ENCODE results near the gene ROBO3. TPM values are rescaled to one million over a fixed set of nuclear protein-coding genes. Genes with fewer than 3 reads are reported as not detected.

Gene ROBO3
- polyA plus RNA-seq, 1 donor = 34.2 TPM

DNA sequence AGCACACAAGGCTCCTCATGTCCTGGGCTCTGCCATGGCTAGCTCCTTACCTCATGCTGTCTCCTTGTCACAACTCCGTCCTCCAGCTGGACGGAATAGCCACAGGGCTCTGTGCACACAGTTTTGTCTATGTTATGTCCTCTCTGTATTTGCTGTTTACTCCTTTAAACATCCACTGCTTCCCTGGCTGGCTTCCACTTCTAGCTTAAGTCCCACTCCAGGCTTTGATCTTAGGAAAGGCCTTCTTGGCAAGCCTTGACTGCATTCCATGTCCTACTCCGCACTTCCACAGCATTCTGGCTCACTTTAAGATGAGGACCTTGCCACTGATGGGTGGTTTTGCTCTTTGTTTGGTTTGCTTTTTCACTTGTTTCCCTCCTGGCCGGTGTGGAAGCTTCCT lies 22.9 kb upstream of the ROBO3 start:
- no peak for DNase-seq (ENCODE audit: low read depth)

DNA sequence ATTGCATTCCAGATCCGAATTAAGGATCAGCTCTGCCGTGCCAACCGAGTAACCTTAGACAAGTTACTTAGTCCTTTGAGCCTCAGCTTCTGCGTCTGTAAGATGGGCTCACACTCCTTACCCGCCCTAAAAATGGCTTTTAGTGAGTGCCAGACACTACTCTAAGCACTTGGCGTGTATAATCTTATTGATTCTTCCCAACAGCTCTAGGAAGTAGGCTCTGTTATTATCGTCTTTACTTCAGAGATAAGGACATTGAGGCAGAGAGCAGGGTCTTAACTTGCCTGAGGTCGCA lies 21.7 kb upstream of the ROBO3 start:
- DNase-seq (ENCODE audit: low read depth) = no peak

DNA sequence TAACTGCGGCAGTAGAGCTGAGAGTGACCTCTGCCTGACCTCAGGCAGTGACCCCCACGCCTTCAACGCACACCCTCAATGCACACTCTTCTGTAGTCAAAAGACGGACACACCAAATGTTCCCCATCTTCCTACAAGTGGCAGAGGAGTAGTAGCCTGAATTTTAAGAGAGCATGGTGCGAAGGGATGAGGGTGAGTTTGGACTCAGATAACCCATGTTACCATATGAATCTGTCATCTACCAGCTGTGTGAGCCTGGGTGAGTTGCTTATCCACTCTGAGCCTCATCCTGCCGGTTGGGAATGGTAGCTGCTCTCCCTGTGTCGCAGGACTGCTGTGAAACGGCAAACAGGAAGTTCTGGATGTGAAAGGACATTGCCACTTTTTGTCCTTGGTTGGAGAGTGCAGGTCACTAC lies 20.6 kb upstream of the ROBO3 start:
- no peak for DNase-seq (ENCODE audit: low read depth)

DNA sequence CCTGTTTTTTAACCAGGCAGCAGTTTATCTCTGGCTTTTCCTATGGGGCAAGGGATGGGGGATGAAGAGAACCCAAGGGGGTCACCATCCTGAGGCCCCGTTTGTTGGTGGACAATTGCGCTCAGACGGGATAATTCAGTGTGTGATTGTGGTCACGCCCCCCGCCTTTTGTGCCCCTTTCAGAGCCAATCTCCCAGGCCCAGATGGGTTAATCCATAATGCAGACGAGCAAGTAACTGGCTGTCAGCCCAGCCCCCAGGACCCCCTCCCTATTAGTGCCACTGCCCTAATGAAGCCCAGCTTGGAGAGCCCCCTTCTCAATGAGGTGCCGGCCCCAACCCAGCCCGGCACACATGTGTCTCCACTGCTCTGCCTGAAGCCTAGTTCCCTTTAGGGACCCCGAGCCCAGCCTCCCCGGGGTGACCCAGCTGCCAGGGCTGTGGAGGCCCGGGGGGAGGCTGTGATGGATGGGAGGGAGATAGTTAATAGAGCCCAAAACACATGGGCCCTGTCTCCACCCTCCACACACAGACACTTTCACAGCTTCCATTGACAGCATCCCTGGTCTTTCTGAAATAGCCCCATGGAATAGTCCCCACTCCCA lies 19.1 kb upstream of the ROBO3 start:
- DNase-seq (ENCODE audit: low read depth) = no peak

DNA sequence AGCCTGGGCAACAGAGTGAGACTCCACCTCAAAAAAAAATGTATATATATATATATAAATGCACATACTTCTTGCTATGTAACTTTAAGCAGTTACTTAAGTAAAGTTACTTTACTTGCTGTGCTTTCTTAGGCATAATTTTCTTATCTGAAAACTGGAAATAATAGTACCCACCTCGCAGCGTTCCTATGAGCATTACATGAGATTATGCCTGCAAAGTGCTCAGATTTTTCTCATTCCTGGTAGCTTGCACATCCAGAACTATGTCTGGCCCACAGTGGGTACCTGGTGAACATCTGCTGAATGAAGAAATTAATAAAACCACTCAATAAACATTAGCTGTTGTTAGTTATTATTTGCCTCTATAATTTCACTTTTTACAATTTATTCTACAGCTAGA lies 6.1 kb upstream of the ROBO3 start:
- DNase-seq (ENCODE audit: low read depth) = no peak

DNA sequence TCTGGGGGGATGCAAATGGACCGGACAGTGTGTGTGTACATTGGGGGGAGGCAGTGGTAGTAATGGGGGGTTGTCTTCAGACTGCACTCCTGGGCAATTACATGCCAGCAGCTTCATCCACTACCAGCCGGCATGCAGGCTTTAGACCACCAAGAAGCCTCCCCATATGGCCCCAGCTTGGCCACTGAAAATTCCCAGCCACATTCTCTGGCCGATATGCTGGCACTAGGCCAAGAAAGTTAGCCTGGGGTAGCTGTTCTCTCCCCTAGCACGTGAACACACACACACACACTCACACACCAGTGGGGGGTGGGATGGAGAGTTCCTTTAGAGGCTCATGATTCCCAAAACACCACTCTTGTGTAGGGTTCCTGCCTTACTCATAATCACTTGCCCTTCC lies 3.6 kb upstream of the ROBO3 start:
- DNase-seq (ENCODE audit: low read depth) = no peak

DNA sequence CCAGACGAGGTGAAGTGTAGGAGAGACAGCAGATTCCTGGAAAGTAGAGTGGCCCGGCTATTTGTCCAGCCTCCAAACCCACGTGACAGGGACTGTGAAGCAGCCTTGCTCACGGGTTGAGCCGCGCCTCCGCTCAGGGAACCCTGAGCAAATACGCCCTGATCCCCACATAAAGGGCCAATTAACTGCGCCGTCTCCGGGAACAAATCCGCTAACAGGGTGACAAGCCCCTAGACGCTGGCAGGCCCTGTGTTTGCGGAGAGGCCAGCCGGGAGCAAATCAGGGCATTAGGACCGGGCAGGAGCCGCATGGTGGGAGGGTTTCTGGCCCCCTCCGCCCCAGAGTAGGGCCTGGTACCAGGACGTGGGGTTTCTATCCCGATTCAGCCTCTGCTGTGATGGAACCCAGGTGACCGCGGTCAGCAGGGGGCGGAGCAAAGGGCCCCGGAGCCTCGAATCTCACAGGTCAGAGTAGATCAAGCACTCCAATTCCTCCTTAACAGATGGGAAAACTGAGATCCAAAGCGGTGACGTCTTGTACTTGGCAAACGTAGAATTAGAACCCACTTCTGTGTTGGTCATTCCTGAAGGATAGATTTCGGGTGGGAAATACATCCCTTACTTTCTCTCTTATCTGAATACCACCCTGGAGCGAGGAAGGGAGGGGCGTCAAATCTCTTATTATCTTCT lies 2.0 kb upstream of the ROBO3 start:
- DNase-seq (ENCODE audit: low read depth) = no peak

DNA sequence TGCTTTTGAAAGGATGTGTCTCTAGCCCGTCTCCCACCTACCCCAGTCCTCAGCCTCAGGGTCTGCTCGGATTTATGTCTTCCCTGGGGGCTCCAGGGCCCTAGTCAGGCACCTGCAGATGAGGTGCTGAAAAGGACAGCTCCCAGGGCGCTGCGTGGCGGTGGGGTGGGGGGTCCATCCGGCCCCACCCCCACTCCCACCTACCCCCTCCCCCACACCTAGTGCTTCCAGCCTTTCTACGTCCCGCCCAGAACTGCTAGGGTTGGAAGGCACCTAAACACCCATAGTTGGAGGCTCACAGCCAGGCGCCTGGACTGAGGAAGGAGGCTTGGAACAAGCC lies 1.4 kb upstream of the ROBO3 start:
- DNase-seq (ENCODE audit: low read depth) = no peak

DNA sequence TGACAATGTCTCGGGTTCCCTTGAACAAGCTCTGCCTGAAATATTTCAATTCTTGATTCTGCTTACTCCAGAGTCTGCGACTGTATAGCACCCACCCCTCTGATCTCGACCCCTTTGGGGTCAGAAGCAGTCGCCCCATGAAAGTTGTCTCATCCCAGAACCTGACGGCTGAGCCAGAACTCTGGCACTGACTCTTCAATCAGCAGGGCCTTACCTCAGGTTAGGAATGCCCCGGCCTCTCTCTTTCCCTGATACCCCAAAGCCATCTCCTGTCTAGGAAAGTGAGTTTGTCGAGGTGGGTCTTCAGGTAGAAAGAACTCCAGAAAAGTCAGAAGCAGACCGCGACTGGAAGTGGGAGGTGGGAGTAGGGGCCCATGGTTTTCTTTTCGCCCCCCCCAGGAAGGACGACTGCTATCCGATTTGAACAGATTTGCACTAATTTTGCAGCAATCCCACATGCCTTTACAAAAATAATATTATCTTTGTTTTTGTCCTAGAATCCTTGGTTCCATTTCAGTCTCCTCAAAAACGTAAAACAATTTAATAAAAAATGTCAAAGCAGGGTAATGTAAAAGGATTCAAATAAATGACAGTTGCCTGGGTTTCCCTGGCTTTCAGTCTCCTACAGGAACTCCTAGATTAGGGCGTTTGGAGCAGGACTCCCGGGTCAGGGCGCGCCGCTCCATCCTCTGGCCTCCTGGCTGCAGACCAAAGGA lies 898 bp upstream of the ROBO3 start:
- DNase-seq (ENCODE audit: low read depth) = no peak

DNA sequence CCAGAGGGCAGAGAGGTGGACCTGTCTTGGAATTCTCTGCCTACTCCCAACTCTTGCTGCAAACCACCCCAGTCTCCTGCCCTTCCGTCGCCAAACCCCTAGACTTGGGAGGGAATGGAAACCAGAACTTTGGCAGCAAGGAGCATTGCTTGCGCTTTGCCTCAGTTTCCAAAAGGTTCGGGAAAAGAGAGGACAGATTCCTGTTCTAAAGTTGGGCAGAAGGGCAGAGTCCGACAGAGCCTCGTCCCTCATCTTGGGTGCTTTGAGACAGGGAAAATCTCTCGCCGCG lies 396 bp upstream of the ROBO3 start:
- no peak for DNase-seq (ENCODE audit: low read depth)

DNA sequence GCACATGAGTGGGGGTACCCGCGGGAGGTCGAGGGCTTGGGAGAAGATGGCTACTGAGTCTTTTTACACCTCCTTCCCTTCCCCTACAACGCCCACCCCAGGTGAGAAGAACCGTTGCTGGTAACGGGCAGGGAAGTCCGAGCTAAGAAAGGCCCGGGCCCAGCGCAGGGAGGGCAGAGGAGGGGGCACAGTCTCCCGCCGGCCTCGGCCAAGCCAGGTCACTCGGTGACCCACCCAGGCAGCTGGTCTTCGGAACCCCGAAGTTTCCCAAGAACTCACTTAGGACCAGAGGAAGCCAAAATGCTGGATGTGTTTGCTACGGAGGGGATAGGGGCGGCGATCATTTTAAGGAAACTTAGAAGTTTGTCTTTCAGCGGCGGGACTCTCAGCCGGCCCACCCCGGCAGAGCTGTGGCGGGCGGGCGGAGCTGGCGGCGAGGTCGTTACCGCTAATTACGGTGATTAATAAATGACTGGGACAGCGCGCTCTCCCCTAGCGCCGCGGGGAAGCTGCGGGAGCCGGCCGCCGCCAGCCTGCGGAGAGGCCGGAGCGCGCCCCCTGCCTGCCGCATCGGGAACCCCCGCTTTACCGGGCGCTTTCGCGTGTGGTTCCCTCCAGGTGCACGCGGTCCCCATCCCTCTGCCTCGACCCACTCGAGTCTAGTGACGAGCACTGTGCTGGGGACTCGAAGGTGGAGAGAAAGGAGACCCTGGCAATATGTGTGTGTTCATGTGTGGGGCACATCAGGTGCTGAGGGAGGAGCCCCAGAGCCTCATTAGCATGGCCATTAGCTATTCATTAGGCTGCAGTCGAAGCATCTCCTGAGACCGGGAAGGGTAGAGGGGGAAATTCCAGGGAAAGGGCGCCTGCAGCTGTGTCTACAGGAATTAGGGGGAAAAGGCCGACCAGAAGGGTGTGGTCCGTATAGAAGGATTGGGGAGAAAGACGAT lies 945 bp downstream of the ROBO3 start:
- no peak for DNase-seq (ENCODE audit: low read depth)

DNA sequence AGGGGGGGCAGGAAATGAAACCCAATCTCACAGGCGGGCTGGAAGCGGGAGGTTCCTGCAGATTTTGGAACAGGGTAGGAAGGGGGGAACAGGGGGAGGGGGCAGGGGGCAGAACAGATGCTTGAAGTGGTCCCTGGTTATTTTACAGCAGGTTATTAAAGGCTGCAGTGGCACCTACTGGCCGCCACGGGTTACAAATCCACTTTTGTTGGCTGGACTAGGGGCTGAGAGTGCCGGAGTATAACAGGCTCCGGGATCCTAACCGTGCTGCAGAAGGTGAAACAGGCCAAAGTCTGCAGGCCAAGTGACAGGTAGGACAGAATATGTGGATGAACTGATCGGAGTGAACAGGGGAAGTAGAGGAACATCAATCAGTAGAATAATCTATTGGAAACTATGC lies 2.5 kb downstream of the ROBO3 start:
- no peak for DNase-seq (ENCODE audit: low read depth)

DNA sequence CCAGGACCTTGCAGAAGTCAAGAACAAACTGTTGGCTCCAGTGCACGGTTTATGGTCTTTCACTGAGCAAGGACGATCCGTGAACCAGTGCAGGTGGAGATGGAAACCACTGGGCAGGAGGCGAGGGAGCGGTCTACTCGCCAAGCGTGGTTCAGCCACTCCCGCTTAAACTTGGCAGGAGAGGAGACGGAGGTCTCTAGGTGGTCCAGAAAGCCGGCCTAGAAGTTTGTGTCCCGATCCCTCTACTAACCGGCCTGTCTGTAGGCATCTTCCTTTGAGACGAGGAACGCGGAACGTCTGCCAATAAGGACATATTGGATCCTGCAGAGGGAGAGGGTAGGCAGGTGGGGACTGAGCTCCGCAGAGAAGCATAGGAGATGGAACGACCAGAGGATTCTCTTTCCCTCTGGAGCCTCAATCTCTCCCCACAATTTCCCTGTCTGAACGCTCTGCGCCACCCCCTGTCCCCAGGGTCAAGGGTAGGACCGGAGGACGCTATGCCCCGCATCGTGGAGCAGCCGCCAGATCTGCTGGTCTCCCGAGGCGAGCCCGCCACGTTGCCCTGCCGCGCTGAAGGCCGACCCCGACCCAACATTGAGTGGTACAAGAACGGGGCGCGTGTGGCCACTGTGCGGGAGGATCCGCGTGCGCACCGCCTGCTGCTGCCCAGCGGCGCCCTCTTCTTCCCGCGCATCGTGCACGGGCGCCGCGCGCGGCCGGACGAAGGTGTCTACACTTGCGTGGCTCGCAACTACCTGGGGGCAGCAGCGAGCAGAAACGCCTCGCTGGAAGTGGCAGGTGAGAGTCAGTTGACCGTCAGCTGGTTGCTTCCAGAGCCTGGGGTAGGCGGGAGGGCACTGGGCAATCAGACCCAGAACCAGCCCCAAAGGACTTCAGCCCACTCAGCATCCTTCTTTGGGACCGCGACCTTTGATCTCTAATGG lies 3.4 kb downstream of the ROBO3 start:
- DNase-seq (ENCODE audit: low read depth) = no peak

DNA sequence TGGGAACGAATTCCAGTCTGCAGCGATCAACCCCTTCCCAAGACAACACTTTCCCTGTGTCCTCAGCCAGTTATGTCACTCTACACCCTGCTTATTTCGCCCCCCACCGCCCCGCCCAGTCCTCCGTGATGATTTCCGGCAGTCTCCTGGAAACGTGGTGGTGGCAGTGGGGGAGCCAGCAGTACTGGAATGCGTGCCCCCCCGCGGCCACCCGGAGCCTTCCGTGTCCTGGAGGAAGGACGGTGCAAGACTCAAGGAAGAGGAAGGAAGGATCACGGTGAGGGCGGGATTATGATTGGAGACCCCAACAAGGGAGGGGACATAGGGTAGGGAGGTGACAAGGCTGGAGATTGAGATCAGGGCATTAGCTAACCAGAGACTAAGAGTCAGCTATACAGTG lies 4.1 kb downstream of the ROBO3 start:
- no peak for DNase-seq (ENCODE audit: low read depth)

DNA sequence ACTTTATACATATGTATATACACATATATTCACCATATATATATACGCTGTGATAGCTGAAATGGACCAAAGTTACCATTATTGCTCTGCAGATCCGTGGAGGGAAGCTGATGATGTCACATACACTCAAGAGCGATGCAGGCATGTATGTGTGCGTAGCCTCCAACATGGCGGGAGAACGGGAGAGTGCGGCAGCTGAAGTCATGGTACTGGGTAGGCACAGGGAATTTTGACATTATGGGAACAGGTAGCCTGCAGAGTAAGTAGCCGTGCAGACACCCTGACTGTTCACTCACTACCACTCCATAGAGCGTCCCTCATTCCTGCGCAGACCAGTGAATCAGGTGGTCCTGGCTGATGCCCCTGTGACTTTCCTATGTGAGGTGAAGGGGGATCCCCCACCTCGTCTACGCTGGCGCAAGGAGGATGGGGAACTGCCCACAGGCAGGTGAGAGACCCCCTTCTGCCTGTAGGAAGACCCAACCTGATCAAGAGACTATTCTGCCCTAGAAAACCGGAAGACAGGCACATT lies 4.7 kb downstream of the ROBO3 start:
- DNase-seq (ENCODE audit: low read depth) = no peak

DNA sequence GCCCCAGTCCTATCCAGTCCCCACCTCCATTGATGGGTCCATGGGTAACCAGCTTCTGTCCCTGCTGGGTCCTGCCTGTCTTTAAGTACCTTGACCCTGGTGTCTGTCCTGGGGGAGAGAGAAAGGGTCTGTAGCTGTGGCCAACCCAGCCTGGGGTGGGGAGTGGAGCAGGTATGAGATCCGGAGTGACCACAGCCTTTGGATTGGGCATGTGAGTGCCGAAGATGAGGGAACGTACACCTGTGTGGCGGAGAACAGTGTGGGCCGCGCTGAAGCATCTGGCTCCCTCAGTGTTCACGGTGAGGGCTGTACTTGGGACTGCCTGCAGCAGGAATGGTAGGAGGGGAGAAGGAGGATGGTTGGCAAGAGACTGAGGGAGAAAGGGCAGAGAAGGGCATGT lies 5.2 kb downstream of the ROBO3 start:
- DNase-seq (ENCODE audit: low read depth) = no peak

DNA sequence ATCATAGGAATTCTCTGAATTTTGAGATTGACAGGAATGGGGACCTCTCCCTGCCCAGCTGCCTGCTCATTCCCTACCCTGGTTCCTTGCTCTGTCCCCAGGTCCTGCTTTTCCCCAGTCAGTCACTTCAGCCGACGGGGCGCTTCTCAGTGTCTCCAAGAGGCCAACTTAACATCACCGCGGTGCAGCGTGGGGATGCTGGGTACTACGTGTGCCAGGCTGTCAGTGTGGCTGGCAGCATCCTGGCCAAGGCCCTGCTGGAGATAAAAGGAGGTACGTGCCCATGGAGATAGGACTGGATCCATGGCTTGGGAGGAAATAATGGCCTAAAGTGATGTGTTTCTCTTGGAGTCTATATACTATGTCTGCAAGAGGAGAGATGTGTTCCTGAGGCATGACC lies 7.0 kb downstream of the ROBO3 start:
- DNase-seq (ENCODE audit: low read depth) = no peak

DNA sequence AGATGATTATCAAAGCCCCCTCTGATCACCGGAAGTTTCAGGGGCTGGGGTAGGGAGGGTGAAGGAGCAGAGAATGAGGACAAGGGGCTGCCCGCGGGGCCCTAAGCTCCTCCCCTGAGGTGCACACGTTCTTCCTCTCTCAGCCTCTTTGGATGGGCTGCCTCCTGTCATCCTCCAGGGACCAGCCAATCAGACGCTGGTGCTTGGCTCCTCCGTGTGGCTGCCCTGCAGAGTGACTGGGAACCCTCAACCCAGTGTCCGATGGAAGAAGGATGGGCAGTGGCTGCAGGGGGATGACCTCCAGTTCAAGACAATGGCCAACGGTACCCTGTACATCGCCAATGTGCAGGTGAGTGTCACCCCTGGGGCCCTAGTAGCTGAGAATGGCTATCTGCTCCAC lies 7.5 kb downstream of the ROBO3 start:
- DNase-seq (ENCODE audit: low read depth) = no peak

DNA sequence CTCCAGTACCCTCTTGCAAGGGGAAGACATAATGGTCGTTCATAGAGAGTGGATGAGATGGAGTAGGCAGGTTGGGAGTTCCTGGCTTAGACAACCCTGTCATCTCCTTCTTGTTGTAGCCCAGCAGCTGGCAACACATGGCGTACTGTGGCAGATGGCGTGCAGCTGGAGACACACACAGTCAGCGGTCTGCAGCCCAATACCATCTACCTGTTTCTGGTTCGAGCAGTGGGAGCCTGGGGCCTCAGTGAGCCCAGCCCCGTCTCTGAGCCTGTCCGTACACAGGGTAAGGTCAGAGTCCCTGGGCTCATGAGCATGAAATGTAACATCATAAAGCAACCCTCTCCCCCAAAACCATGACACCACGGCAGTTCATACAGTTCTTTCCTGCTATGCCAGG lies 8.7 kb downstream of the ROBO3 start:
- no peak for DNase-seq (ENCODE audit: low read depth)

DNA sequence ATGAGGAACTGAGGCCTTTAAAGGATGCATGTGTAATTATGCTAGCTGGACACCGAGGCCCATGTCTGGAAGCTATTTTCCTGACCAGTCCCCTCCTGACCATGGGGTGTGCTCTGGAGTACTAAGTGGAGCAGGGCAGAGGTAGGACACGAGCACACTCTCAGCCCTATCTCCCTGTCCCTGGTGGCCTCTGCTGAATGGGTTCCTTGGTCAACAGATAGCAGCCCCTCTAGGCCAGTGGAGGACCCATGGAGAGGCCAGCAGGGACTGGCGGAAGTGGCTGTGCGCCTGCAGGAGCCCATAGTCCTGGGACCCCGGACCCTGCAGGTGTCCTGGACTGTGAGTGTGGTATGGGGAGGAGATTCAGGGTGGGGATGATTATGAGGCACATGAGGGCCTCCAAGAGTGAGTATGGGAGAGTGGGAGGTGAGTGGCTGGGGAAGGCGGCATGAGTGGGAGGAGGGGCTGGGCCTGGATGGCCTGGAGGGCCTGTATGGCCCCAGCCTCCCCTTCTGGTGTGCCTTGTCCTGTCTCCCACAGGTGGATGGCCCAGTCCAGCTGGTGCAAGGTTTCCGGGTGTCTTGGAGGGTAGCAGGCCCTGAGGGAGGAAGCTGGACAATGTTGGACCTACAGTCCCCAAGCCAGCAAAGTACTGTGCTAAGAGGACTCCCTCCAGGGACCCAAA lies 9.5 kb downstream of the ROBO3 start:
- no peak for DNase-seq (ENCODE audit: low read depth)

DNA sequence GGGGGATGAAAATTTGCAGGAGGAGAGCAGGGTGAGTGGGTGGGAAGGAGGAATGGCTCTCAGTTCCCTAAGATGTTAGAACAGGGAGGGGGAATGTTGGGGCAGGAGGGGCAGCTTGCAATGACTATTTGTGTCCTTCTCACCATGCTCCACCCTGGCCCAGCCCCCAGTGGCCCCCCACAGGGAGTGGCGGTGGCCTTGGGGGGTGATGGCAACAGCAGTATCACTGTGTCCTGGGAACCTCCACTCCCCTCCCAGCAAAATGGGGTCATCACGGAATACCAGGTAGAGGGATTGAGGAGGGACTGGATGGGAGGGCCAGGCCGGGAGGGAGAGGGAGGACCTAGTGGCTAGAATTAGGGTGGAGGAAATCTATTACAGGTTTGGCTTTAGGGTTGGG lies 10.2 kb downstream of the ROBO3 start:
- DNase-seq (ENCODE audit: low read depth) = no peak

Measured in forelimb muscle (tissue), 1 donor.